Endometrial microvascular endothelial cells (primary cell): ENCODE measurements around the gene PRR12. TPM values are rescaled to one million over a fixed set of nuclear protein-coding genes. Genes with fewer than 3 reads are reported as not detected.

Source experiments
- in situ Hi-C: cut with HindIII; loops from 2 replicates; pipeline ENCODE4 v1.10.0; 2017; ENCODE audit warnings: low sequenced_read_pairs, low pct_unique_long_range_greater_than_20kb; ENCODE audit errors: inconsistent ontology term
- total RNA-seq: library from RNA; depleted of rRNA; stranded (reverse); fragments of >200 nt; gene quantifications from one replicate; pipeline ENCODE4 v1.2.3, GENCODE V29; 2015; ENCODE audit errors: inconsistent ontology term

The PRR12 gene
- total RNA-seq, 1 donor from 2014 or later = 7.5 TPM

DNA sequence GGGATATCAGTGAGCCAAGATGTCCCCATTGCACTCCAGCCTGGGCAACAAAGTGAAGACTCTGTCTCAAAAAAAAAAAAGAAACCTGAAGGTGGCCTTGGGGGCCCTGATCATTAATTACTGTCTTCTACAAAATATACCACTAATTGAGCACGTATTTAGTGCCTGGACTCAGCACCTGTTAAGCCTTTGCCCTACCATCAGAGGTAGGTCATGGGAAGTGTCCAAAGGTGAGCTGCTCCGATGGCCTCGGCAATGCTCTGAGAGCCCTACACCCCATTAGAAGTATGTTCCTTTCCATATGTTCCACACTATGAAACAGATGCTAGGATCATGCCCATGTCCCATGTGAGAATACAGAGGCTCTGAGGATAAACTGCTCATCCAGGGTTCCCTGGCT lies 31.5 kb upstream of the PRR12 start:
- in situ Hi-C loops = no loop called here

DNA sequence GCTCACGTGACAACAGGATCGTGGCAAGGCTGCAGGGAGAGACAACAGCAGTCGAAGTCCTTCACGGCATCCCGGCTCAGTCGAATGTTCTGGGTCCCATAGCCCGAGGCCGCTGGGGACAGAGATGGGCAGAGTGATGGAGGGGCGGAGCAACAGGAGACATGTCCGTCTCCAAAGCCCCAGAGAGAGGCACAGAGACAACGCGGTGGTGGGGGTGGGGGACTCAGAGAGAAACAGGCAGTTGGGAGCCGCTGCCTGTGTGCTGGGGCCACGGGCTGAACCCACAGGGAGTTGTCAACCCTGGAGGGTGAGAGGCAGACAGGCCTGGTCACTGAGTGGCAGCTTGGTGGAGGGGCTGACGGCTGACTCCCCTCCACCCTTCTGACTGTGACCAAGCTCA lies 31.1 kb upstream of the PRR12 start:
- in situ Hi-C loops = no loop called here

DNA sequence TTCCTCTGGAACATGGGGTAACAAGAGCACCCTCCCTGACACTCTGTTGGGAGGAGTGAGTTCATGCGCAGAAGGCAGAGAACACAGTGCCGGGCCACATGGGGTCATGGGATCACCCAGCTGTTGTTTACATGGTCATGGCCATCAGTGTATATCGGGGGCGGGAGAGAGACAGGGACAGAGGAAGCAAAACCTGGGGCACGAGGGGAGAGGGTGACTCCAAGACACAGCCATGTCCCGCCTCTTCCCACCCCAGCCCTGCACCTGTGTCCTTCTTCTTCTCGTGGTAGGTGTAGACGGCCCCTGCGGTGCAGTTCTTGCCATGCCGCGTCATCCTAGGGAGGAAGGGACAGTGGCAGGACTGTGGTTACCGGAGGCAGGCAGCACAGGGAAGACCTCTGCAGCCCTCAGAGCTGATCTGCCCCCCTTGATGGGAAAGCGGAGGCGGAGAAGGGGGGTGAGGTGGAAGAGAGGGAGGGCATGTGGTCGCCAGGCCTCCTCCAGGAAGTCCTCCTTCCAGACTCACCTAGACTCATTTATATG lies 30.6 kb upstream of the PRR12 start:
- in situ Hi-C loops = no loop called here

DNA sequence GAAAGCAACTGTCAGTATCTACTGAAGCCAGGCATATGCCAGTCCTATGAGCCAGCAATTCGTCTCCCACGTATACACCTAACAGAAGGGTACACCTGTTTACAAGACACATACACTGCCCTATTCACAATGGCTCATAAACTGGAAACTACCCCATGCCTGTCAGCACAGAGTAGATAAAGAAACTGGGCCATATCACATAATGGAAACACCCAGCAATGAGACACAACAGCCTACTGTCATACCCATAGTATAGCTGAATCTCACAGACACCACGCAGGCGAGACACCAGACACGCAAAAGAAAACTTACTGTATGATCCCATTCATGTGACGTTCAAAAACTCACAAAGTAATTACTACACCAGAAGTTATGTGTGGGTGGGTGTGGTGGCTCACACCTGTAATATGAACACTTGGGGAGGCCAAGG lies 26.4 kb upstream of the PRR12 start:
- in situ Hi-C loops = no loop called here

DNA sequence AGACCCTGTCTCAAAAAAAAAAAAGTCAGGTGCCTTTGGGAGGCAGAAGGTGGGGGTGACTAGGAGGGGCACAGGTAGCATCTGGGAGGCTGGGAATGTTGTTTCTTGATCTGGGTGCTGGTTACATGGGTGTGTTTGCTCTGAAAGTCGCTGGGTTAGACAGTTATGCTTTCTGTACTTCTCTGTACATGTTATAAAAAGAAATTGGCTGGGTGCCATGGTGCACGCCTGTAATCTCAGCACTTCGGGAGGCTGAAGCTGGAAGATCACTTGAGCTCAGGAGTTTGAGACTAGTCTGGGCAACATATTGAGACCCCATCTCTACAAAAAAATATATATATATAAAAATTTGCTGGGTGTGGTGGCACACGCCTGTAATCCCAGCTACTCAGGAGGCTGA lies 25.7 kb upstream of the PRR12 start:
- in situ Hi-C loops = no loop called here

- in situ Hi-C loops = no loop called here
These were observed 24.7 kb upstream of the PRR12 start for GRCh38 chr19:49566302-49566701.

- in situ Hi-C loops = no loop called here
These were observed 23.0 kb upstream of the PRR12 start for GRCh38 chr19:49567861-49568441.

GRCh38 chr19:49570138-49570856 lies 20.7 kb upstream of the PRR12 start:
- in situ Hi-C loops = no loop called here

- in situ Hi-C loops = no loop called here
These were observed 19.8 kb upstream of the PRR12 start for GRCh38 chr19:49570997-49571676.

DNA sequence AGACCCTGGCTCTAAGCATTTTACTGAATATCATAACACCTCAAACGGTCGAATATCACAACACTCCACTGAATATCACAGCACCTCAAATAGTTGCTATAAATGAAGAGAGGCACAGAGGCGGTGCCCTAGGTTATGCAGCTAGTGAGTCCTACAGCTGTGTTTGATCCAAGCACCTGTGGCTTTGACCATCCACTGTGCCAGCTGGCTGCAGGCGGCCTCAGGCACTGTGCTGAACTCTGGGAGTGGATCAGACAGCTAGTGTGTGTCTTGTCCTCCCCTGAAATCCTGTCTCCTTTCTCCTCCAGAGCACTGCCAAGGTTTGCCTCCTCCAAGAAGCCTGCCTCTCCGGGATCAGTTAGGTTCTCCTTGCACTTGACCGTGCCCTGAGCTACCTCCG lies 18.0 kb upstream of the PRR12 start:
- in situ Hi-C loops = no loop called here

DNA sequence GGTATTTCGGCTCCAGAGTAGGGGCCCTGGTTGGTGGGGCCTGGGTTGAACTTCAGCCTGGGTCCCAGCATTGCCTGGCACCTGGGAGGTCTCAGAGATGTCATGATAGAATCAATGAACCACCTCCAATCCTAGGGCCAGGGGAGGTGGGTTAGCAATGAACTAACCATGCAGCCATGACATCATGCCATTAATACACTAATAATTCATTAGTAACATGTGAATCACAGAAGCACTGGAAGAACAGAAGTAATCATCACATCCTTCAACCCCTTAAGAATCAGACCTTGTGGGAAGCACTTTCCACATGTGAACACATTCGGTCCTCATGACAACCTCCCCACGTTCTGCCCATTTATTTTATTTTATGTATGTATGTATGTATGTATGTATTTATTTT lies 17.6 kb upstream of the PRR12 start:
- in situ Hi-C loops = no loop called here

- in situ Hi-C loops = no loop called here
These were observed 16.7 kb upstream of the PRR12 start for GRCh38 chr19:49574206-49574755.

- in situ Hi-C loops = no loop called here
These were observed 11.8 kb upstream of the PRR12 start for GRCh38 chr19:49579193-49579592.

- in situ Hi-C loops = no loop called here
These were observed 11.1 kb upstream of the PRR12 start for GRCh38 chr19:49579947-49580263.

GRCh38 chr19:49580264-49581006 lies 10.5 kb upstream of the PRR12 start, which contains the start of gene NOSIP:
Gene NOSIP, minus strand, starts transcription at chr19:49580556. Its CDS starts 19,865 bp downstream, at chr19:49560691.
- in situ Hi-C loops = no loop called here

DNA sequence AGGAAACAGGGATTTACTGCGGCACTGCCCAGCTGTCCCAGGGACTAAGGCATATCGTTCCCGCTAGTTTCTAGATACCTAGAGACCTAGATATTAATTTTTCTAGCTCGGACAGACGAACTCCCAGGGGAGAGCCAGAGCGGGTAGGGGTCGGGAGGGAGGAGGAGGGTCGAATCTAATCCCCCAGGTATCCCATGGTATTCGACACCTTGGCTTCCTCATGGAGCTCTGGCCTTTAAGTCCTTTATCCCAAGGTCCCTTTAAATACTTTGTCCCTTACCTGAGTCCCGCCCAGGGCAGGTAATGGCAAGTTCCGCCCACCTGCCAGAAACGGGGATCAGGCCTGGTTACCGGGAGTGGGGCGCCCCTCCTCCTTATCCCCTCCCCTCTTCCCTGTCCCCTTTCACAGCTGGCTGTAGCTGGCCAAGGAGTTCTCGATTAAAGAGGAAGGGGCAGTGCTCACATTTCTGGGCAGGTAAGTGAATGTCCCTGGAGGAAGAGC lies 9.9 kb upstream of the PRR12 start, which contains the start of gene PRRG2:
Gene PRRG2, plus strand, starts transcription at position 310 of the 502 bp plus-strand sequence. CDS start 1,904 bp downstream, outside the sequence.
- in situ Hi-C loops = no loop called here

DNA sequence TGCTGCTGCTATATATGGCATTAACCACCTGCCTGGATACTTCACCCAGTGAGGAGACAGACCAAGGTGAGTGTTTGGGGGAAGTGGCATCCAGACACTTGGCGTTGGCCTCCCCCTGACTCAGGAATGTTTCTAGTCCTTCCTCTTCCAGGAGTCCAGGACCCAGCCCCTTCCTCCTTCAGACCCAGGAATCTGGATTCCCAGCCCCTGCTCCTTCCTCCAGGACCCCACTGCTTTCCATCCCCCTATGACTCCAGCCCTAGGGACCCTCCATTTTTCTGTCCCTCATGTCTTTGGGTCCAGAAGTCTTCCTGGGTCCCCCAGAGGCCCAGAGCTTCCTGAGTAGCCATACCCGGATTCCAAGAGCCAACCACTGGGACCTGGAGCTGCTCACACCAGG lies 7.7 kb upstream of the PRR12 start:
- in situ Hi-C loops = no loop called here

DNA sequence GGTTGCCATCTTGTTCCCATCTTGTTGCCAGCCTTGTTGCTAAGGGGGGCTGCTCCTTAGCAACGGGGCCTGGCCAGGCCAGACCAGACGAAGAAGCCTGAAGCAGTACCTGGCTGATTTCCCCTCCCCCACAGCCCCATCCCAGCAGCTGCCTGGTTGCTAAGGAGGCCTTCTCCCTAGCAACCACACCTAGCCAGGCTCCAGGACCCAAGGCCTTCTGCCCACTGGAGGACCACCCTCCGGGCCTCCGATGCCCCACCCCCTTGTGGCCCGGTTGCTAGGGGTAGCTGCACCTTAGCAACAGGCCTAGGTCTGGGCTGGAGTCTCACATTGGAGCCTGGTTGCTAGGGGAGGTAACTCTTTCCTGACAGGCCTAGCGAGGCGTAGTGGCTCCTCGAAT lies 6.0 kb upstream of the PRR12 start:
- in situ Hi-C loops = no loop called here

DNA sequence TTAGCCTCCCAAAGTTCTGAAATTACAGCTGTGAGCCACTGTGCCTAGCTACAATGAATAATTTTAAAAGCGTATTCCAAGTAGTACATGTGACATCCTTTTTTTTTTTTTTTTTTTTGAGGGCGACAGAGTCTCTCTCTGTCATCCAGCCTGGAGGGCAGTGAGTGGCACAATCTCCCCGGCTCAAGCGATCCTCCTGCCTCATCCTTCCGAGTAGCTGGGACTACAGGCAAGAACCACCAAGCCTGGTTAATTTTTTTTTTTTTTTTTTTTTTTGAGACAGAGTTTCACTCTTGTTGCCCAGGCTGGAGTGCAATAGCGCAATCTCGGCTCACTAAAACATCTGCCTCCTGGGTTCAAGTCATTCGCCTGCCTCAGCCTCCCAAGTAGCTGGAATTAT lies 3.8 kb upstream of the PRR12 start:
- in situ Hi-C loops = no loop called here
